OCI-LY3 (cell line): Measurements from ENCODE around the gene ABLIM2.

Experiments used
- H2AFZ ChIP-seq: fragments of 200-600, 300-600 bp; shearing (Covaris generic); 2 replicates; pipeline ENCODE4 v1.6.0; 2014; ENCODE audit warnings: antibody characterized with exemption, low read depth, low read length
- H3K27ac ChIP-seq: fragments of 200-600, 300-600 bp; sonication (generic); 2 replicates; pipeline ENCODE4 v1.5.1; 2014; ENCODE audit warnings: mild to moderate bottlenecking, low read length, moderate library complexity, mixed read lengths
- H3K27me3 ChIP-seq: fragments of 200-600, 300-600 bp; sonication (generic); 2 replicates; pipeline ENCODE4 v1.6.1; 2014; ENCODE audit warnings: low read depth, low read length, mixed read lengths
- H3K36me3 ChIP-seq: fragments of 200-600, 300-600 bp; sonication (generic); replicated peaks from 2 replicates; pipeline ENCODE3; 2014; ENCODE audit warnings: low read depth, low read length, mixed read lengths
- H3K4me1 ChIP-seq: fragments of 300-600, 200-600 bp; sonication (generic); 2 replicates; pipeline ENCODE4 v1.6.1; 2014; ENCODE audit warnings: low read length, mixed read lengths
- H3K4me2 ChIP-seq: fragments of 200-600, 300-600 bp; sonication (generic); 2 replicates; pipeline ENCODE4 v1.6.1; 2014; ENCODE audit warnings: low read length, mixed read lengths
- H3K4me3 ChIP-seq: fragments of 300-600, 200-600 bp; sonication (generic); 2 replicates; pipeline ENCODE4 v1.5.1; 2014; ENCODE audit warnings: antibody characterized with exemption, mild to moderate bottlenecking, low read length, moderate library complexity
- H3K79me2 ChIP-seq: fragments of 300-600, 200-600 bp; shearing (Covaris generic); 2 replicates; pipeline ENCODE4 v1.6.1; 2014; ENCODE audit warnings: mild to moderate bottlenecking, low read length, mixed read lengths
- H3K9ac ChIP-seq: fragments of 300-600, 200-600 bp; shearing (Covaris generic); 2 replicates; pipeline ENCODE4 v1.6.0; 2014; ENCODE audit warnings: mild to moderate bottlenecking, low read length, moderate library complexity
- H3K9me3 ChIP-seq: fragments of 200-600, 300-600 bp; shearing (Covaris generic); 2 replicates; pipeline ENCODE4 v1.6.1; 2014; ENCODE audit warnings: low read length, mixed read lengths; ENCODE audit not compliant: insufficient read depth
- H4K20me1 ChIP-seq: fragments of 200-600, 300-600 bp; sonication (generic); 2 replicates; pipeline ENCODE4 v1.6.1; 2016; ENCODE audit warnings: low read length, mixed read lengths; ENCODE audit not compliant: insufficient read depth
- CTCF ChIP-seq: fragments of 200-600, 300-600 bp; sonication (generic); IDR thresholded peaks from 2 replicates; pipeline ENCODE4 v1.5.1; 2014; ENCODE audit warnings: antibody characterized with exemption, low read length, low read depth
- EZH2phosphoT487 ChIP-seq: fragments of 200-600 bp; shearing (Covaris generic); IDR thresholded peaks from 2 replicates; pipeline ENCODE4 v1.6.1; 2018; ENCODE audit warnings: antibody characterized with exemption, mixed run types, low read depth

Gene ABLIM2

GRCh38 chr4:8086783-8087445 is 71.7 kb downstream of the ABLIM2 start:
- H3K4me1 ChIP-seq, result no peaks in the 10 kb centered on the region
- no peaks in the 10 kb centered on the region for H3K36me3 ChIP-seq
- H2AFZ ChIP-seq, result no peak overlapping the region
- no peak overlapping the region for H3K4me3 ChIP-seq
- no peaks in the 10 kb centered on the region for H3K79me2 ChIP-seq
- no peaks in the 10 kb centered on the region for H3K27me3 ChIP-seq
- H3K9me3 ChIP-seq, result no peaks in the 10 kb centered on the region
- no peak overlapping the region for H3K4me2 ChIP-seq
- no peak for TF ChIP-seq CTCF
- no peak for TF ChIP-seq EZH2phosphoT487
- H3K27ac ChIP-seq, result no peak overlapping the region
- H4K20me1 ChIP-seq, result no peaks in the 10 kb centered on the region
- H3K9ac ChIP-seq, result no peak overlapping the region

- Histone ChIP-seq H3K79me2 (no peaks in the 10 kb centered on the region), H2AFZ (no peak overlapping the region), H3K27me3 (no peaks in the 10 kb centered on the region), H3K27ac (no peak overlapping the region), H3K9me3 (no peaks in the 10 kb centered on the region), H3K4me1 (no peaks in the 10 kb centered on the region), H3K4me3 (no peak overlapping the region), H3K4me2 (no peak overlapping the region), H3K36me3 (no peaks in the 10 kb centered on the region), H3K9ac (no peak overlapping the region), H4K20me1 (no peaks in the 10 kb centered on the region)
- TF ChIP-seq EZH2phosphoT487 (no peak), CTCF (no peak)
Observed at GRCh38 chr4:8085491-8086117, 73.0 kb downstream of the ABLIM2 start.

- Histone ChIP-seq H3K9ac (no peak overlapping the region), H4K20me1 (no peaks in the 10 kb centered on the region), H3K79me2 (no peaks in the 10 kb centered on the region), H3K9me3 (no peaks in the 10 kb centered on the region), H2AFZ (no peak overlapping the region), H3K27ac (no peak overlapping the region), H3K4me3 (no peak overlapping the region), H3K36me3 (no peaks in the 10 kb centered on the region), H3K4me2 (no peak overlapping the region), H3K27me3 (no peaks in the 10 kb centered on the region), H3K4me1 (no peaks in the 10 kb centered on the region)
- TF ChIP-seq CTCF, result no peak
- no peak for TF ChIP-seq EZH2phosphoT487
Observed at GRCh38 chr4:8084712-8085490, 73.7 kb downstream of the ABLIM2 start.

- Histone ChIP-seq H3K4me3 (no peak overlapping the region), H3K4me2 (no peak overlapping the region), H3K9ac (no peak overlapping the region), H4K20me1 (no peaks in the 10 kb centered on the region), H3K36me3 (no peaks in the 10 kb centered on the region), H3K79me2 (no peaks in the 10 kb centered on the region), H3K27ac (no peak overlapping the region), H3K9me3 (no peaks in the 10 kb centered on the region), H3K27me3 (no peaks in the 10 kb centered on the region), H2AFZ (no peak overlapping the region), H3K4me1 (no peaks in the 10 kb centered on the region)
- no peak for TF ChIP-seq CTCF
- no peak for TF ChIP-seq EZH2phosphoT487
Observed at GRCh38 chr4:8084031-8084660, 74.5 kb downstream of the ABLIM2 start.
